GM18873 (cell line): ENCODE measurements around the gene NIPAL4.
A peak's percentile ranks its signal among the peaks of the same experiment; 100 is the strongest.

Source experiments
- ATAC-seq: cut with Tn5 transposase; IDR thresholded peaks from one replicate; pipeline ENCODE4 v1.9.1; 2021; ENCODE audit warnings: mild to moderate bottlenecking, moderate library complexity, moderate number of reproducible peaks; ENCODE audit not compliant: unreplicated experiment, low FRiP score

The NIPAL4 gene

DNA sequence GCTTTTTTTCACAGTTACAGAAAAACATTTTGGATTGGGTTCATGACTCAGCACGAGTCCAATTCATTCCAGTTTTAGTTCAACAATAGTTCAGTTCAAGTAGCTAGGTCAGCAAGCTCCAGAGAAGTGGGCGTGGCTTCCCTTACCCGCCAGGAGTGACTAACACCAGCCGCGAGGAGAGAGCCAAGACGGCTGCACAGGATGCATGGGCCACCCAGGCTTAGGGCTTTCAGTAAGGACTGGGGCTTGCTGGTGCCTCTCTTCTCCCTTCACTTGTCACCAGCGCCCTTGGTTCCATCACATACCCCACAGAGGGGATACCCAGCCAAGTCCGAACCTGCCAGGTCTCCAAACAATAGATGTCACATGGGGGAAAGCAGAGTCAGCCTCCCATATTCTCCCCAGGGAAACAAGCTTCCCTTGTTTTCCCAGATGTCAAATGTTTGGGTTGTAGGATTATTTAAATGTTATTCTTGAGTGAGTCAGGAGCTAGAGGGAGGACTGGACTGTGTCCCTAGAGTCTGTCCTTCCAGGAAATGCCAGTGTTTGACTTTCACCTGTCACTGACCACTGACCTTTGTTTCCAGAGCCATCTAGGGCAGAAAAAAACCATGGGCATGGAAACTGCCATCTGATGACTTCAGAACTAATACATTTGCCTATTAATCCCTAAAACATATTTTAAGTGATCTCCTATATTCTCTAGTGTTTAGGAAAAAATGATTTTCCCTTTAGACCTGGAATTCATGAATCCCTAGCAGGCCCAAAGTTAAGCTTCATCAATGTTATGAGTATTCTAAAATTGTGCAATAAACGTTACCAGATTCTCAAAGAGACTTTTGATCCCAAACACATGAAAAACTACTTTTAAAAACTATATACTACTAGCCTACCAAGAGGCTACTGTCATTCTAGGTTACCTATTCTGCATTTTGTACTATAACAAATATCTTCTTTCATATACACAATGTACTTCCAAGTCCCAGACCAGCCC lies 51.9 kb downstream of the NIPAL4 start:
- no peak for ATAC-seq

DNA sequence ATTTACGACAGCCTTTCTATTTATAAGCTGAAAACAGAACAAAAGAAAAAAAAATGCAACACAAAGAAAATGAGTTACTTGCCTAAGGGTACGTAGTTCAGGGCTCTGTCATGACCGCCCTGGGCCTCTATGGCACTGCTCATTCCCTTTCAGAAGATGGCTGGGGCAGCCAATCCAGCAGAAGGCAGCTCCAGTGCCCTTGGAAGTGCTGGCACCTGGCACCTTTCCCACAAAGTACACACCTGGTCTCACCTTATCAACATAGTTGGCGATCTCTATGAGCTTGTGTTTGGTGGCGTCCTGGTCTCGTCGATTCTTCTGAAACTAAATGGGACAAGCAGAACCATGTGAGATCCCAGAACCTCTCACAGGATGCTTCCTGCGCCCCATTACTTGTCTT lies 53.2 kb downstream of the NIPAL4 start:
- ATAC-seq: no peak

DNA sequence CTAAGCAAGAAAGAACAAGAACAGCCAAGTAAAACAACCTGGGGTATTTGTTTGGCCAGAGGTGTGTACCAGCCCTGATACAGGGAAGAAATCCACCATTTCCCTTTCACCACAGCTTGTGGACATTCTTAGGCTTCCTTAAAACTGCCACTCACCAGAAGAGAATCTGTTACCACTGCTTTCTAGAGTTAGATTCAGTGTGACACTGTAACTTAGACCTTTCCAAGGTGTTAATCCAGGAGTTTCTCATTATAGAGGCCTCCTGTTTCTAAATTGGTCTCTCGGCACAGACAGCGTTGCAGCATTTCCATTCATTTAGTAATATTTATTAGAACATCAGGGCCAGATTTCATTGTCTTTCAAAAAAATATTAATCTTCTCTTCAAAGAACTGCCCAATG lies 55.0 kb downstream of the NIPAL4 start:
- ATAC-seq: no peak

DNA sequence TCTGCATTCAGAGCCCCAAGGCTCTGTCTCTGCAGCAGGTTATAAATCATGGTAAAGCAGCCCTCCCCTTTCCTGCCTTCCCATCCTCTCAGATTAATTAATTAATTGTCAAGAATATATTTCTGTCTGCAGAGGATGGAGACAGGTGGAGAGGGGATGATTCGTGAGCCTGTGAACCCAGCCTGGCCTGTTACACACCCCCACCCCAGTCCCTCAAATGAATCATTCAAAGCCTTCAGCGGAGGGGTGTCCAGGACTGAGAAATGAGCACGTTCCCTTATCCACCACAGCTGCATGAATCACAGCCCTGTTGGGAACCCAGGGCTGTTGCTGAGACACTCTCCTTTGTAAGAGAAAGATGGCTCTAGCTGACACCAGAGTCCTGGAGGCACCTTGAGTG lies 56.0 kb downstream of the NIPAL4 start:
- no peak for ATAC-seq

DNA sequence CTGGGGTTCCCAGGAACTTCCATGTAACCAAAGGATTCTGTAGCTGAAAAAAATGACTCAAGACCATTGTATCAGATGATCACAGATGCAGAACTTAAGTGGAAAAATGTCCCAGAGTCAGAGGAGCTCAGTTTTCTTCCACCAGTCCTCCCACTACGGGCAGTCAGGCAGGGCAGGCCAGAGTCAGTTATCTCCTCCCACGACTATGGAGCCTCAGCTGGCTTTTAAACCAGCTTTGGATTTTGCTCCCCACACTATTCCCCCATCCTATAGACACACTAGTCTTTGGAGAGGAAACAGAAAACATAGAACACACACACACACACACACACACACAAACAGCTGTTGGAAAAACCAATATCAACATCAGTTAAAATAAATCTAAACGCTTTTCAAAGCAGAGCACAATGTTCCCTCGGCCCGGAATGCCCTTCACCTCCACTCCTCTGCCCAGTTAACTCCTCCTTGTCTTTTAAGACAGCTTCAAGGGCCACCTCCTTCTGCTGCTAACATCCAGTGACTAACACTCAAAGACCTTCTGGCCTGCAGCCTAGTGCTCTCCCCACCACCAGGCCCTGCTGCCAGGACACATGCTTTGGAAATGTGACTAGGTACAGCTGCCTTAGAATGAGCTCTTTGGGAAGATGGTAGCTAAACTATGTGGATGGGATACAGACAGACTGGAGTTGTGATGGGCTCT lies 56.8 kb downstream of the NIPAL4 start:
- no peak for ATAC-seq

DNA sequence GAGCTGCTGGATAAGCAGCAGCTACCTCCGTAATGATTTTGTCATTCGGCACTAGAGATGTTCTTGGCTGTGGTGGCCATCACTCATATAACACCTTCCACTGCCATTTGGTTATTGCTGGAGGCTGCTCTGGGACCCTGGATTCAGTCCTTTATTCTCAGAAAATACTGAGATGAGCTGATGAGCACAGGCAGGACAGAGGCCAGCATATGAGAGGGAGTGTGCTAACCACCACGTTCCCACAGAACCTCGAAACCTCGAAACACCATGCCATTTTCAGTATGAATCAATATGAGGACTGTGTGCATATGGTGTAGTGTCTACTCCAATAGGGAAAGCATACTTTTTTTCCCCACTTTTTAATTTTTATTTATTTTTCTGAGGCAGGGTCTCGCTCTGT lies 59.0 kb downstream of the NIPAL4 start:
- peak; percentile 54 for ATAC-seq

DNA sequence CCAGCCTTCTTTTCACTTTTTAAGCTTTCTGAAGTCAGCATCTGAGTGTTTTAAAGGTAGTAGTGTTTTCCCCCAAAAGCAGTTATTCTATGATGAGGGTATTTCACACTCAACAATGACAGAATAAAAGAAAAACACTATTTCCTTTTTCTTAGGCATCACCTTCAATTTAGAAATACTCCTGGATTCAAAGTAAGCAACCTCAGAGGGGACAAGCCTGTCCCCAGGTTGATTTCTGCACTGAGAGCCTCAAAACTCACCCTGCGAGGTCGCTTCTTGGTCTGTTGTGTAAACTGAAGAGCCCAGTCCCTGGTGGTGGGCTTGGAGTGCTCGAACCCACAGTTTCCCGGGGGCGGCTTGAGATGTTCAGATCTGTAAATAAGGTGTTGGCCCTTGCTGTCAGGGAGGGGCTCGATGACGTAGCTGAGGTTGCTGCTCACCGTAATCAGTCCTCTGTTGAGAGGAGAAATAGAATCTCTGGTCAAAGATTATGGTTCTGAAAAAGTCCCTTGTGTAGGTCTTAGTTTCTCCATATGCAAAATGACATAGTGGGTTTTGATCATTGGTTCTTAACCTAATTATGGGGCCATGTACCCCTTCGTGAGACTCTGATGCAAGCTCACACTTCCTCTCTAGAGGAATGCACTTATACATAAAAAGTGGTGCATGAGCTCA lies 59.7 kb downstream of the NIPAL4 start:
- peak; percentile 39 for ATAC-seq

DNA sequence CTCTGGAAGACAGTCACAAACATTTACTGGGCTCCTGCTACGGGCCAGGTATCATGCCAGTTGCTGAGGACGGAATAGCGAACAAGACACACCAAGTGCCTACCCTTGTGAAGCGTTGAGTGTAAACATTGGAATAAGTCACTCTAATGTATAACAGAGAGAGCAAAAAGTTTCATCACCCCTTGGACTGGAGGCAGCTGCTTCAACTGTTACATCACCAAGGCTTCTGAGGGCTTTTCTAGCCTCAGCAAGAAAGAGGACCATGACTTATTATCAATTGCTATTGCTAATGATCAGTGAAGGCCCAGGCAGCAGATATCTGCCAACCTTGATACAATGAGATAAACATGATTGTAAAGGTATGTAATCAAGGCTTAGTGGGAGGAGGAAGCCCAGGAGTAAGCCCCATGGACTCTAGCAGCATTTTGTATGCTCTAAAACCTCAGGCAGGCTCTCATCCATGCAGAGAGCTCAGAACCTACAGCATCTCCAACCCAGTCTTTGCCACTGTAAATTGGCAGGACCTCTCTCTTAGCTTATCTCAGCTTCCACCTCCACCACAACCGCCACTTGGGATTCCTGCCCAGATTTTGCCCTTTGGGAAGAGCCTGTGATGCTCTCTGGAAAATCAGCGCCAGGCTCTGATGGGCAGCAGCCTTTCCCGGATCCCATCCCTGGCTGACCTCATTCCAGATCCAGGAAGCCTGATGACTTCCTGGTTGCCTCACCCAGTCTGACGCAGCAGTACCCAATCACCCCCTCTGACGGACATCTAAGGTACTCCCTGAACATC lies 61.1 kb downstream of the NIPAL4 start:
- no peak for ATAC-seq

DNA sequence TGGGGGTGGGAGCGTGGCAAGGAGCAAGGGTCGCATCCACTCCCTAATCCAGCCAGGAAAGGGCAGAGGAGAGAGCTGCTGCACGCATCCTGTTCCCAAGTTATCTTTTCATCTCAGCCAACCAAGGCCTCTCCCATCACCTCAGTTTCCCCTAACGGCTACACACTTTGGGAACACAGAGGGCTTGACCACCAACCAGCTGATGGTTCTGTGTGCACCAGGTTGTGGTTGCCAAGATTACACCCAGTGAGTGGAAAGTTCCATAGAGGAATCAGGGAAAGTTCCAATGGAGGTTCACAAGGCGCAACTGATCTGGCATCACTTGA lies 61.7 kb downstream of the NIPAL4 start:
- no peak for ATAC-seq

DNA sequence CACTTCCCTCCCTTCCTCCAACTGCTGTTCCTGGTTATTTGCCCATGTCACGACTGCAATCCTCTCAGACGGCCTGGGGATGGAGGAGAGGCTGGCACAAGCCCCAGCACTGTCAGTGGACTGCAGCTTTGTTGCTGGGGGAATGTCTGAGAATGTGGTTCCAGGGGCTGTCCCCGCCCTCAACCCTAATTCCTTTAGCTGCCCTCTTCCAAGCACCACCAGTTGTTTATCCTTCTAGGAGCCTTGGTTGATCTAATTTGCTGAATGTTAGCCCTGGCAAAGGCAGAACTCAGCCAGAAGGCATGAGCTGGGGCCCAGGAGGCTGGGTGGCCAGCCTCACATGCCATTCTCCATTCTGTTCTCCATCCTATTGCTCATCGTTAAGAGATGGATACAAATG lies 64.0 kb downstream of the NIPAL4 start:
- no peak for ATAC-seq
